ENCODE data around the gene TRIOBP. TPM values are rescaled to one million over a fixed set of nuclear protein-coding genes. Genes with fewer than 3 reads are reported as not detected.

TRIOBP gene
- total and polyA plus RNA-seq, 2 of the 13 experiments (the other 11 are each of a cell fraction or from before 2014, with no cell fraction given), result 6.1 to 15.4 TPM

DNA sequence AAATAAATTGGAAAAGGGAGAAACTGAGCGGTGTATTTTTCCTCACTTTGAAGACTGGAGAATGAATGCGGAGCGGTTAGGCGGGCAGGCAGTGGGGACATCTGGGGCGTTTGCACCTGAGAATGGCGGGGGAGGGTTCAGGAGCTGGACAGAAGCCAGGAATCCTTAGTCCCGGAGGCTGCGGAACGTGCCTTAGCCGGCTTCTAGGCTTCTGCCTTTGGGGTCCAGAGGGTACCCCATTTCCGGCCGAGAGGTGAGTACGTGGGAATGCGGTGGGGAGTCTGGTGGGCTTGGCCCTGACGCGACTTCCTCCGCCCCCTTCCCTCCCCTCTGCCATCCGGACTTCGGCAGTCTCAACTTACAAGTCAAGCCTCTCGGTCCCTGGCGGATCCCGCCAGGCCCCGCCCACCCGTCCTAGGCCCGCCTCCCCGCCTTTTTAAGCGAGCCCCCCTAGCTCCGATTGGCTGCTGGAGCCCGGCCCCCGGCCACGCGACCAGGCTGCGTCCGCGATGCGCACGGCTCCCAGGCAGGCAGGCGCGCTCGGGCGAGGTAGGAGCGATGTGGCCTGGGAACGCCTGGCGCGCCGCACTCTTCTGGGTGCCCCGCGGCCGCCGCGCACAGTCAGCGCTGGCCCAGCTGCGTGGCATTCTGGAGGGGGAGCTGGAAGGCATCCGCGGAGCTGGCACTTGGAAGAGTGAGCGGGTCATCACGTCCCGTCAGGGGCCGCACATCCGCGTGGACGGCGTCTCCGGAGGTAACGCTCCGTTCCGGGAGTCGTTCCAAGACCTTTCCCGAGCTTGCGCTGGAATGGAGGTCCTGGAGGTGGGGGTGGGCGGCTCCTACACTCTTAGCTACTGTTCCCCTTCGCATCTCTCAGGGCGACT is 110.8 kb downstream of the TRIOBP start, which contains the start of gene GCAT (continued):
- TF ChIP-seq ZNF230 (CRISPR knock-in tag; IDR thresholded peaks at IDR 0.05) (peak; percentile 40; the same call in 1 of the 2 replicates), ZNF816 (CRISPR knock-in tag; IDR thresholded peaks at IDR 0.05; ENCODE audit: borderline replicate concordance) (no peak; the same call in 1 of the 2 replicates), NCOR1 (IDR thresholded peaks at IDR 0.05; ENCODE audit: borderline replicate concordance, low read length) (0 out of 2 replicates have a peak, but pooled peaks have one; percentile 36), SMYD3 (CRISPR knock-in tag; IDR thresholded peaks at IDR 0.05) (no peak), NONO (IDR thresholded peaks at IDR 0.05) (no peak), NONO (CRISPR knock-in tag; conservative IDR thresholded peaks at IDR 0.05) (peak; percentile 75; the same call in 1 of the 2 replicates), ZNF841 (CRISPR knock-in tag; IDR thresholded peaks at IDR 0.05; ENCODE audit: borderline replicate concordance) (no peak), DMAP1 (CRISPR knock-in tag; IDR thresholded peaks at IDR 0.05) (peak; percentile 36; the same call in 1 of the 2 replicates), ZFP90 (CRISPR knock-in tag; IDR thresholded peaks at IDR 0.05; ENCODE audit: borderline replicate concordance) (0 out of 2 replicates have a peak, but pooled peaks have one; percentile 66), ZNF251 (CRISPR knock-in tag; IDR thresholded peaks at IDR 0.05) (no peak), MEF2D (CRISPR knock-in tag; IDR thresholded peaks at IDR 0.05) (no peak), ZNF564 (CRISPR knock-in tag; IDR thresholded peaks at IDR 0.05) (no peak), ETV5 (CRISPR knock-in tag; IDR thresholded peaks at IDR 0.05; ENCODE audit: borderline replicate concordance) (peak; percentile 91), ZNF878 (CRISPR knock-in tag; IDR thresholded peaks at IDR 0.05) (0 out of 2 replicates have a peak, but pooled peaks have one; percentile 38), ZNF367 (CRISPR knock-in tag; IDR thresholded peaks at IDR 0.05; ENCODE audit: borderline replicate concordance) (no peak; the same call in 1 of the 2 replicates), ZNF746 (CRISPR knock-in tag; IDR thresholded peaks at IDR 0.05) (peak; percentile 66; the same call in 1 of the 2 replicates), PAF1 (CRISPR knock-in tag; IDR thresholded peaks at IDR 0.05) (no peak; the same call in 1 of the 2 replicates)
- TF ChIP-seq, protein P1, sequence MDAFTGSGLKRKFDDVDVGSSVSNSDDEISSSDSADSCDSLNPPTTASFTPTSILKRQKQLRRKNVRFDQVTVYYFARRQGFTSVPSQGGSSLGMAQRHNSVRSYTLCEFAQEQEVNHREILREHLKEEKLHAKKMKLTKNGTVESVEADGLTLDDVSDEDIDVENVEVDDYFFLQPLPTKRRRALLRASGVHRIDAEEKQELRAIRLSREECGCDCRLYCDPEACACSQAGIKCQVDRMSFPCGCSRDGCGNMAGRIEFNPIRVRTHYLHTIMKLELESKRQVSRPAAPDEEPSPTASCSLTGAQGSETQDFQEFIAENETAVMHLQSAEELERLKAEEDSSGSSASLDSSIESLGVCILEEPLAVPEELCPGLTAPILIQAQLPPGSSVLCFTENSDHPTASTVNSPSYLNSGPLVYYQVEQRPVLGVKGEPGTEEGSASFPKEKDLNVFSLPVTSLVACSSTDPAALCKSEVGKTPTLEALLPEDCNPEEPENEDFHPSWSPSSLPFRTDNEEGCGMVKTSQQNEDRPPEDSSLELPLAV (CRISPR knock-in tag; conservative IDR thresholded peaks at IDR 0.05; ENCODE audit: low read depth), result no peak
- TF ChIP-seq, protein P2, sequence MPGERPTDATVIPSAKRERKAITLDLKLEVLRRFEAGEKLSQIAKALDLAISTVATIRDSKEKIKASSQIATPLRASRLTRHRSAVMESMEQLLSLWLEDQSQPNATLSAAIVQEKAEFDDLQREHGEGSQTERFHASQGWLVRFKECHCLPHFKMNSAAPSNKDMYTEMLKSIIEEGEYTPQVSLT (CRISPR knock-in tag; IDR thresholded peaks at IDR 0.05; ENCODE audit: borderline replicate concordance, low read depth), result no peak
- TF ChIP-seq, protein P3, sequence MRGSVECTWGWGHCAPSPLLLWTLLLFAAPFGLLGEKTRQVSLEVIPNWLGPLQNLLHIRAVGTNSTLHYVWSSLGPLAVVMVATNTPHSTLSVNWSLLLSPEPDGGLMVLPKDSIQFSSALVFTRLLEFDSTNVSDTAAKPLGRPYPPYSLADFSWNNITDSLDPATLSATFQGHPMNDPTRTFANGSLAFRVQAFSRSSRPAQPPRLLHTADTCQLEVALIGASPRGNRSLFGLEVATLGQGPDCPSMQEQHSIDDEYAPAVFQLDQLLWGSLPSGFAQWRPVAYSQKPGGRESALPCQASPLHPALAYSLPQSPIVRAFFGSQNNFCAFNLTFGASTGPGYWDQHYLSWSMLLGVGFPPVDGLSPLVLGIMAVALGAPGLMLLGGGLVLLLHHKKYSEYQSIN (CRISPR knock-in tag; IDR thresholded peaks at IDR 0.05; ENCODE audit: borderline replicate concordance), result no peak
- TF ChIP-seq, protein P4, sequence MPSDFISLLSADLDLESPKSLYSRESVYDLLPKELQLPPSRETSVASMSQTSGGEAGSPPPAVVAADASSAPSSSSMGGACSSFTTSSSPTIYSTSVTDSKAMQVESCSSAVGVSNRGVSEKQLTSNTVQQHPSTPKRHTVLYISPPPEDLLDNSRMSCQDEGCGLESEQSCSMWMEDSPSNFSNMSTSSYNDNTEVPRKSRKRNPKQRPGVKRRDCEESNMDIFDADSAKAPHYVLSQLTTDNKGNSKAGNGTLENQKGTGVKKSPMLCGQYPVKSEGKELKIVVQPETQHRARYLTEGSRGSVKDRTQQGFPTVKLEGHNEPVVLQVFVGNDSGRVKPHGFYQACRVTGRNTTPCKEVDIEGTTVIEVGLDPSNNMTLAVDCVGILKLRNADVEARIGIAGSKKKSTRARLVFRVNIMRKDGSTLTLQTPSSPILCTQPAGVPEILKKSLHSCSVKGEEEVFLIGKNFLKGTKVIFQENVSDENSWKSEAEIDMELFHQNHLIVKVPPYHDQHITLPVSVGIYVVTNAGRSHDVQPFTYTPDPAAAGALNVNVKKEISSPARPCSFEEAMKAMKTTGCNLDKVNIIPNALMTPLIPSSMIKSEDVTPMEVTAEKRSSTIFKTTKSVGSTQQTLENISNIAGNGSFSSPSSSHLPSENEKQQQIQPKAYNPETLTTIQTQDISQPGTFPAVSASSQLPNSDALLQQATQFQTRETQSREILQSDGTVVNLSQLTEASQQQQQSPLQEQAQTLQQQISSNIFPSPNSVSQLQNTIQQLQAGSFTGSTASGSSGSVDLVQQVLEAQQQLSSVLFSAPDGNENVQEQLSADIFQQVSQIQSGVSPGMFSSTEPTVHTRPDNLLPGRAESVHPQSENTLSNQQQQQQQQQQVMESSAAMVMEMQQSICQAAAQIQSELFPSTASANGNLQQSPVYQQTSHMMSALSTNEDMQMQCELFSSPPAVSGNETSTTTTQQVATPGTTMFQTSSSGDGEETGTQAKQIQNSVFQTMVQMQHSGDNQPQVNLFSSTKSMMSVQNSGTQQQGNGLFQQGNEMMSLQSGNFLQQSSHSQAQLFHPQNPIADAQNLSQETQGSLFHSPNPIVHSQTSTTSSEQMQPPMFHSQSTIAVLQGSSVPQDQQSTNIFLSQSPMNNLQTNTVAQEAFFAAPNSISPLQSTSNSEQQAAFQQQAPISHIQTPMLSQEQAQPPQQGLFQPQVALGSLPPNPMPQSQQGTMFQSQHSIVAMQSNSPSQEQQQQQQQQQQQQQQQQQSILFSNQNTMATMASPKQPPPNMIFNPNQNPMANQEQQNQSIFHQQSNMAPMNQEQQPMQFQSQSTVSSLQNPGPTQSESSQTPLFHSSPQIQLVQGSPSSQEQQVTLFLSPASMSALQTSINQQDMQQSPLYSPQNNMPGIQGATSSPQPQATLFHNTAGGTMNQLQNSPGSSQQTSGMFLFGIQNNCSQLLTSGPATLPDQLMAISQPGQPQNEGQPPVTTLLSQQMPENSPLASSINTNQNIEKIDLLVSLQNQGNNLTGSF (CRISPR knock-in tag; IDR thresholded peaks at IDR 0.05), result 0 out of 2 replicates have a peak, but pooled peaks have one; percentile 47
